HG03469 (cell line): ENCODE measurements around the gene ZNF185.
"Not testable (repeated sequence)": the region's sequence is repeated elsewhere in the genome, so short reads cannot be mapped to it uniquely, and the experiment has no call there.

Experiments
- ATAC-seq: cut with Tn5 transposase; IDR thresholded peaks from one replicate; pipeline ENCODE4 v1.9.1; 2021; ENCODE audit warnings: mild to moderate bottlenecking, moderate library complexity, moderate number of reproducible peaks; ENCODE audit not compliant: unreplicated experiment

ZNF185 gene

GRCh38 chrX:152895121-152895520 is 2.7 kb upstream of the ZNF185 start:
- no peak for ATAC-seq

- ATAC-seq: no peak
Measured at GRCh38 chrX:152895724-152896420, 2.0 kb upstream of the ZNF185 start.

DNA sequence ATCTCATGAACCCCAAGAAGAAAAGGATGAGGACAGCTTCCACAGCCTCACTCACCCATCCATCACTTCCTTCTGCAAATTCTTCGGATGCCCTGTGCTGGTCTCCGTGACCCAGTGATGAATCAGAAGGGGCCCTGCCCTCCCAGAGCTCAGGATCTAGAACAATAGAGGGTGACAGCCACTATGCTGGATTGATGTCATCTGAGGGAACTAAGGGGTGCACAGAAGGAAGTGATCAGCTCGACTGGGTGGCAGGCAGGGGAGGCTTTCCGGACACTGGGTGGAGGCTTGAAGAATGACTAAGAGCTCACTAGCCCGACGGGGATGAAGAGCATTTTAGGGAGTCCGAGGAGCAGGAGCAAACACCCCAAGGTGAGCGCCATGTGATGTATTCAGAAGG is 1.4 kb upstream of the ZNF185 start:
- no peak for ATAC-seq

DNA sequence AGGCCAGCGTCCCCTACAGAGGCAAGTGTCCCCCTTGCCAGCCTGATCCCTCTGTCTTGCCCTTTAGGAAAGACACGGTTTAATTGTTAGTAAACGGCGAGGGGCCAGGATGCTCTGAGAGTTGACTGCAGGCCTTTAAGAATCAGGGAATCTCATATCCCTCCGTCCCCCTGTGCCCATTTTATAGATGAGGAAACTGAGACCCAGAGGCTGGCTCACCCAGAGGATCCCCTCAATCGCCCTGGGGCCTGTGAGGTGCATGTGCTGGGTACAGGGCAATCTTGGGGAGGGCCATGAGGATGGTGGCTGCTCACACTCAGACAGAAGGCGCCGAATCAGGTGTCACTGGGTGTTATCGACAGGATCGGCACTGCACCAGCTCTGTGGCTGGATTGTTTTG is 575 bp downstream of the ZNF185 start:
- no peak for ATAC-seq

DNA sequence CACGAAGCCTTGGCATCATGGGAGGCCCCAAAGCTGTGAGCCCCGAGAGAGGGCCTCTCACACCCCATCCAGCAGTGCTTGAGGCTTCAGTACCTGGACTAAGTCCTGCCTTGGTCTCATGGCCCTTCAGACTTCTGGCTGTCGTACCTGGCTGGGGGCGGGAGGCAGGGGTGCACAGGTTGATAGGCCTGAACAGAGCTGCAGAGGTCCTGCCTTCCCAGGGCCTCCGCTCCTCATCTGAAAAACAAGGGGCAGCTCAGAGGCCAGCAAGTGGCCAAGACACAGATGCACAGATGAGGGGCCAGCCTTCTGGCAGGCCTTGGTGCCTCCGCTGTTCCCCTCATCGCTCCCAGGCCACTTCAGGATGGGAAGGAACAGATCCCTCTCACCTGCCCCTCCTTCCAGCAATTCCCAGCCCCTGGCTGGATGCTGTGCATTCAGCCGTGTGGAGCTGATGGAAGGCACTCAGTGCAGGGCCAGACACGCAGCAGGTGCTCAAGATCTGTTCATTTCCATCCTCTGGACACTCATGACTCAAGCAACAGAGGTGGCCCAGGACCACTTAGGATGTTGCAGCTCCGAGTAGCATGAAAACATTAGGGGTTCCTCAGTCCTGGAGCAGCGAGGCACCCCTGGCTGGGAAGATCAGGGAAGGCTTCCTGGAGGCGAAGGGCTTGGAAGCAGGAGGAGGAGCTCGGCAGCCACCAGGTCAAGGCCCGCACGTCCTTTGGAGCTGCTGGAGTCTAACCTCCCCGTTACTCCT is 1.4 kb downstream of the ZNF185 start:
- ATAC-seq: no peak

DNA sequence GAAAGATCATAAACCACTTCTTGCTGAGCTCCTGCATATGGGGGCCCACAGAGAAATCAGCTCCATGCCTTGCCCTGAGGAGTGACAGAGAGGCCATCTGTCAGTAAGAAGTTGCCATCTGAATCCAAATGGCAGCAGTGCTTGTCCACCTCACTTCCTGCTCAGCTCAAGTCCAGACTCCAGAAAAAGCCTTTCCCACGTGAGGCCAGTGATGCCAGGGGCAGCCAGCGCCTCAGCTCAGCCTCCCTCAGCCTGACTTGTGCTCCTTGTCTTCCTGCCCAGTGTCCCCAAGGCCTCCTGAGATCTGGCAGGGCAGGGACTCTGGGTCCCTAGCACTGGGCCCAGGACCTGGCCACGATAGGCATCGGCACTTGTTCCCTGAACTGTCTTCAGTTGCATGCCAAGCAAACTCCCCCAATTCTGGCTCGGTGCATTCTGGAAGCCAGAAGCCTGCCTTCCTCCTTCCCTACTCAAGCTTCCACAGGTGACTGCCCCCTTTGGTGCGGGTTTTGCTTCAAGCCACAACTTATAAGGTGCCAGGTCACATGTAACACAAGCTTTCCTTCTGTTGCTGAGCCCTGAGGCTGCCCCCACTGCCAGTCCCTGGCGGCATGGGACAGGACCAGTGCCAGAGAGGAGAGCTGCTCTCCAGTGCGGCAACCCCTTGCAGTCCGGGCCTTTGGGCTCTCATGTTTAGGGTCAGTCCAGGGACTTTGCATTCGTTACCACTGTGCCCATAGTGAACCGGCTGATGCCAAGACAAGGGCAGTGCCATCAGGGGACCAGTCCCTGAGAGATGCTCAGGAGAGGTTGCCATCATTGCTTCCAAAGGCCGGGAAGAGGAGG is 2.2 kb downstream of the ZNF185 start:
- ATAC-seq: no peak

GRCh38 chrX:152900937-152901445 is 3.1 kb downstream of the ZNF185 start:
- no peak for ATAC-seq

- no peak for ATAC-seq
Measured at GRCh38 chrX:152901816-152902501, 4.1 kb downstream of the ZNF185 start.

GRCh38 chrX:152902502-152902820 is 4.6 kb downstream of the ZNF185 start:
- ATAC-seq: no peak

- no peak for ATAC-seq
Measured at GRCh38 chrX:152903589-152903988, 5.7 kb downstream of the ZNF185 start.

- no peak for ATAC-seq
Measured at GRCh38 chrX:152904151-152905080, 6.5 kb downstream of the ZNF185 start.

DNA sequence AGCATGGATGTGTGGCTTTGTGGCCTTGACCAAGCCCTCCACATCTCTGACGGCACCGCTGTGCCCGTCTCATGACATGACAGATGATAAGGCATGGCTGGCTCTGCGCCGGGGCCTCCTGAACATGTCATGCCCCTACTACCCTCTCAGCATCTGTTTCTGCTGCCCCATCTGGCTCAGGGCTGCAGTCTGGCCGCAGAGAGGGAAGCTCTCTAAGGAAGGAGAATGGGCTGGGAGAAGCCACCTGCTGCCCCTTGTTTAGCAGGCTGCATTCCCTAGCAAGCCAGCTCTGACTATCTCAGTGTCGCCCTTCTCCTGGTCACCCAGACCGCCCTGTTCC is 7.2 kb downstream of the ZNF185 start:
- ATAC-seq: no peak

GRCh38 chrX:152907084-152907651 is 9.3 kb downstream of the ZNF185 start:
- ATAC-seq: no peak

- no peak for ATAC-seq
Measured at GRCh38 chrX:152908486-152908885, 10.6 kb downstream of the ZNF185 start.

DNA sequence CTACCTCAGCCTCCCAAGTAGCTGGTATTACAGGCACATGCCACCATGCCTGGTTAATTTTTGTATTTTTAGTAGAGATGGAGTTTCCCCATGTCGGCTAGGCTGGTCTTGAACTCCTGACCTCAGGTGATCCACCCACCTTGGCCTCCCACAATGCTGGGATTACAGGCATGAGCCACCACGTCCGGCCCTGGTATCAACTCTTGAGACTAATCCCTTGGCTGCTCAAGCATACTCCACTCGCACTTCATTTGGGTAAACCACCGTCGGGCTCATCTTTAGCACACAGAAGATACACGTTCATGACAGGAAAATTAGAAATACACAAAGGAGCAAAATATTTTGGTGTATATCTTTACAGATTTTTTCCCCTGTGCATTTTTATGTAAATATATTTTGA is 12.2 kb downstream of the ZNF185 start:
- ATAC-seq: not testable (repeated sequence)

GRCh38 chrX:152912106-152912505 is 14.2 kb downstream of the ZNF185 start:
- no peak for ATAC-seq

DNA sequence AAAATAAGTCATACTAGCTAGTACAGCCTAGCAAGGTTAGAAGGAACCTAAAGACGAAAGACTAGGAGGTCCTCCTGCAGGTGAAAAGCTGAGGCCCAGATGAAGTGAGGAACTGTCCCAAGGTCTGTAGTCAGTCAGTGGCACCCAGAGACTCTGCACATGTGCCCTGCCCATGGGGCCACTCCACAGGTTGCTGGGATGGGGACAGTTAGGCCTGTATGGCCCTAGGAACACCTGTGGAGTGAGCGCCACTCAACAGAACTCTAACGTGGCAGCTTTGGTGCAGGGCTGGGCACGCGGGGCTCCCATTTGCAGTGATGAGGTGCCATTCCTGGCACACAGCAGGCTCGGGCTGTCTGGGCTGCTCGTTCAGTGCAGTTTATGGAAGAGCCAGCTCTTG is 14.8 kb downstream of the ZNF185 start:
- ATAC-seq: no peak

GRCh38 chrX:152913346-152913745 is 15.5 kb downstream of the ZNF185 start:
- ATAC-seq: no peak

DNA sequence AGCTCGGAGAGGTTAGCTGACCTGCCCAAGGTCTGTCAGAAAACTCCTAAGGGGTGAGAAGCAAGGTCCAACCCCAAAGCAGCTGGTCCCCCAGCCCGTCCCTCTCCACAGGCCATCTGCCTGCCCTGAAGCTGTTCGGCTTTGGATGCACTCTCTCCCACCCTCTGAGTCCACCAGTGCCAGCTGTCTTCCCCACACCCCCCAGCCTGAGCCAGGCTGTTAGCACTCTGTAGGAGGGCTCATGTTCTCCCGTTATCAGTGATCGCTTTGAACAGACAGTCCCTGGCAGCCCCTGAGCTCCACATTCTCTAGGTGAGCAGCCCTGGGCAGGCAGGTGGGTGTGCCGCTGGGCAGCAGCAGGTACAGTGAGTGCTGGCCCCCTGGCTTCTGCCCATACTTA is 16.0 kb downstream of the ZNF185 start:
- ATAC-seq: no peak
